ENCODE data around the gene METTL6.

DNA sequence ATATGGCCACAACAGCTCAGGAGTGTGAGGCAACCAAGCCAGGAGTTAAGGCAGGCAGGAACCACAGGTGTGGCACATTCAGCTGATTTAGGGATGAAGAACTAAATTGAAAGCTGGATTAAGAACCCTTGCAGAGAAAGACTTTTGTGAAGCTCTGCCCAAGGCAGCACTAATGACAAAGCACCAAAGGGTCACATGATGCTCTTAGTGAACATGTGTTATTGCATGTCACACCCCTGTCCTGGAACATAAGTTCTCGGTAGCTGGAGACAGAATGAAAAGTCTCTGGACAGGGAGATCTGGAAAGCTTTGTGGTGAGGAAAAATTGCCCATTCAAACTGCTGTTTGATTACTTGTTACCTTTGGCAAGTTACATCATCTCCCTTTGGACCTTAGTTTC lies 3.3 kb upstream of the METTL6 start:
- TF ChIP-seq, protein P1, sequence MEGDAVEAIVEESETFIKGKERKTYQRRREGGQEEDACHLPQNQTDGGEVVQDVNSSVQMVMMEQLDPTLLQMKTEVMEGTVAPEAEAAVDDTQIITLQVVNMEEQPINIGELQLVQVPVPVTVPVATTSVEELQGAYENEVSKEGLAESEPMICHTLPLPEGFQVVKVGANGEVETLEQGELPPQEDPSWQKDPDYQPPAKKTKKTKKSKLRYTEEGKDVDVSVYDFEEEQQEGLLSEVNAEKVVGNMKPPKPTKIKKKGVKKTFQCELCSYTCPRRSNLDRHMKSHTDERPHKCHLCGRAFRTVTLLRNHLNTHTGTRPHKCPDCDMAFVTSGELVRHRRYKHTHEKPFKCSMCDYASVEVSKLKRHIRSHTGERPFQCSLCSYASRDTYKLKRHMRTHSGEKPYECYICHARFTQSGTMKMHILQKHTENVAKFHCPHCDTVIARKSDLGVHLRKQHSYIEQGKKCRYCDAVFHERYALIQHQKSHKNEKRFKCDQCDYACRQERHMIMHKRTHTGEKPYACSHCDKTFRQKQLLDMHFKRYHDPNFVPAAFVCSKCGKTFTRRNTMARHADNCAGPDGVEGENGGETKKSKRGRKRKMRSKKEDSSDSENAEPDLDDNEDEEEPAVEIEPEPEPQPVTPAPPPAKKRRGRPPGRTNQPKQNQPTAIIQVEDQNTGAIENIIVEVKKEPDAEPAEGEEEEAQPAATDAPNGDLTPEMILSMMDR (conservative IDR thresholded peaks at IDR 0.05; ENCODE audit: low read length), result no peak
- TF ChIP-seq EZH2phosphoT487 (IDR thresholded peaks at IDR 0.05; ENCODE audit: borderline replicate concordance, low read depth, low read length), result no peak
